GM21576 (cell line): Measurements from ENCODE around the gene CAMK2B.

Experiments used
- ATAC-seq: cut with Tn5 transposase; IDR thresholded peaks from one replicate; pipeline ENCODE4 v1.9.1; 2021; ENCODE audit warnings: mild to moderate bottlenecking, moderate library complexity; ENCODE audit not compliant: unreplicated experiment

CAMK2B gene

GRCh38 chr7:44325201-44325671 lies at the start of gene CAMK2B:
Gene CAMK2B, minus strand, starts transcription at chr7:44325594. Its CDS starts 173 bp downstream, at chr7:44325421.
- no peak for ATAC-seq

- ATAC-seq: no peak
These were observed 48.8 kb upstream of the CAMK2B start for GRCh38 chr7:44374007-44374763.

- ATAC-seq: no peak
These were observed 48.0 kb upstream of the CAMK2B start for GRCh38 chr7:44373418-44373740.

- no peak for ATAC-seq
These were observed 47.4 kb upstream of the CAMK2B start for GRCh38 chr7:44372560-44373417.

GRCh38 chr7:44368885-44369284 lies 43.5 kb upstream of the CAMK2B start:
- ATAC-seq: no peak

DNA sequence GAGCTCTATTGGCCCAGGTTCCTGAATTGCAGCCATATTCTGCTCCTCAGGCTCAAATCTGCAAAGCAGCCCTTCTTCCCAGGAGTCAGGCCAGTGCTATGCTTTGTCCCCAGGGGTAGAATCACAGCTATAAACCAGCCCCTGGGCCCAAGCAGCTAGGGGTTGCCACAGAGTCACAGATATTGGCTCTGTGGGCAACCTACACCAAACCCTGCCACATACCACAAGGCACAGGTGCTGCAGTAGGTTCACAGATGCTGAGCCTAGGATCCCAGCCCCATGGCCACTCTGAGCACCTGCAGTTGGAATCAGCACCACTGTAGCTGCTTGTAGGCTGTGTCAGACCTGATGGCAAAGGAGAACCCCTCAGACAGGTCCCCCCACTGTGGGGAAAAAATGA lies 43.1 kb upstream of the CAMK2B start:
- ATAC-seq: no peak

- ATAC-seq: no peak
These were observed 42.2 kb upstream of the CAMK2B start for GRCh38 chr7:44367475-44368043.

- ATAC-seq: no peak
These were observed 41.6 kb upstream of the CAMK2B start for GRCh38 chr7:44366986-44367385.

- ATAC-seq: no peak
These were observed 28.3 kb upstream of the CAMK2B start for GRCh38 chr7:44353668-44354067.

DNA sequence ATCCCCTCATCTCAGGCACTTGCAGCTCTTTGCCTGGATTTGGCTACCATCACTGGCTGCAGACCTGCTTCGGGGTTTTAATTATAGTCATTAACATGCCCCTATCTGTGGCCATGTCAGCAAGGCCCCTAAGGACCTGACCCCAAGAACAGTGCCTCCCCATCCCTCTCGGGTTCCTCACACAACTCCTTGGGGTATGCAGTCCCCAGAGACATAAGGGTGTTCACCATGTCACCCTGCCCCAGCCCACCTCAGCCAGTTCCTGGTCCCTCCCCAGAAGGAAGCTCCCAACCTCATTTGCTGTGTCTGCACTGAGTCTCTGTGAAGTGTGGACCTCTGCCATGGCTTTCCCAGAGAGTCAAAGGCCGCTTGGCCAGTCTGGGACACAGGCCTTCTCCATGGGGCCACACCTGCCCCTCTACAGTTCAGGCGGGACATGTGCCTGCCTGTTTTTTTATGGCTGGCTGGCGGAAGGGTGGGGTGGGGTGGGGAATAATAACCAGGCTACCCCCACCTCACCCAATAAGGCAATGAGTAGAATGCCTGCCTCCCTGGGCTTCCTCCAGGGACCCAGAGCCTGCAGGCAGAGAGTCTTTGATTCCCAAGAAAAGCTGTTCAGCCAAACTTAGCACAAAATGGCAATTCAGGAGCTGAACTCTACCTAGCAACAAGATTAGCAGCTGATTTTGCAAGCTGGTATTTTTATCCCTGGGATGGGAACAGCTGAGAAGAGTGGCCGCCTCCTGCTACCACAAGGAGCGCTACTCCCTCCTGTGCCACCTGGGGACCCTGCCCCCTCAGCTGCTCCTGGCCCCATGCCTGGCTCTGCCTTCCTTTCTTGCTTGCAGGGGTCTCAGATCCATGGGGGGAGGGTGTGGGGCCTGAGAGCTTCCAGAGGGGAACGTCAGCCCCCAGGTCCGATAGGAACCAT lies 23.7 kb upstream of the CAMK2B start:
- no peak for ATAC-seq

GRCh38 chr7:44348300-44348699 lies 22.9 kb upstream of the CAMK2B start:
- no peak for ATAC-seq

DNA sequence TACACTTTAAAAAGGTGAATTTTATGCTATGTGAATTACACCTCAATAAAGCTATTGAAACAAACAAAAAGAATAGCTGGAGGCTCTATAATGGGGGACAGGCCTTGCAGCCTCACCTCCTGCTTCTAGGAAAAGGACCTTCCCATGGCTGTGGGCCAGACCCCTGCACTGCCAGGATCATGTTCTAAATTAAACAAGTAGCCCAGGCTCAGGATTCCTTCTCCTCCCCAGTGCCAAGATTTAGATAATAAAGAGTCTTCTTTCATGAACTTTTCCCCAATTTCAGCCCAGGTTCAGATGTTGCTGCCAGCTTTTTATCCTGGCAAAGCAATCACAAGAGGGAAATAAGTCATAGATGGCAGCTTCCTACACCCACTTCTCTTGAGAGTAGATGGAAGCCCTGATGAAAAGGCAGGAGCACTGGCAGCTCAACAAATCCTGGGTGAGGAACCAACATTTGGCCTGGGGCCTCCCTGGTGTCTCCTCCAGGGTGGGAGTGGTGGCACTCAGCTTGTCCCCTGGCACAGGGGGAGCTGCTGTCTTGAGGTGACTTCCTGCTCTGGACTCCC lies 22.2 kb upstream of the CAMK2B start:
- ATAC-seq: no peak

- ATAC-seq: no peak
These were observed 20.7 kb upstream of the CAMK2B start for GRCh38 chr7:44346063-44346462.

DNA sequence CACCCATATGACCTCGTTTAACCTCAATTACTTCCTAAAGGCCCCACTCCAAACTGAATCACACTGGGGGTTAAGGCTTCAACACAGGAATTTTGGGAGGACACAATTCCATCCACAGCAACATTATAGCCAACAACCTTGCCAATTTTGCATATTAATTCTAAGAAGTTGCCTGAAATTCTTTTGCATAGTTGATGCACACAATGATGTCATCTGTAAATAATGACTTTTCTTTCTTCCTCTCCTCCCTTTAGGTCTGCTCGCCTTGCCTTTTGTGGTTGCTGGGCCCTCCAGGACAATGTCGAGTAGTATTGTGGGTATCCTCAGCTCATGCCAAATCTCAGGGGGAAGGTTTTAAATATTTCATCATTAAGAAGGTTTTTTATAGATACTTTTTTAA lies 16.0 kb upstream of the CAMK2B start:
- no peak for ATAC-seq

GRCh38 chr7:44338600-44338999 lies 13.2 kb upstream of the CAMK2B start:
- ATAC-seq: peak; percentile 53

DNA sequence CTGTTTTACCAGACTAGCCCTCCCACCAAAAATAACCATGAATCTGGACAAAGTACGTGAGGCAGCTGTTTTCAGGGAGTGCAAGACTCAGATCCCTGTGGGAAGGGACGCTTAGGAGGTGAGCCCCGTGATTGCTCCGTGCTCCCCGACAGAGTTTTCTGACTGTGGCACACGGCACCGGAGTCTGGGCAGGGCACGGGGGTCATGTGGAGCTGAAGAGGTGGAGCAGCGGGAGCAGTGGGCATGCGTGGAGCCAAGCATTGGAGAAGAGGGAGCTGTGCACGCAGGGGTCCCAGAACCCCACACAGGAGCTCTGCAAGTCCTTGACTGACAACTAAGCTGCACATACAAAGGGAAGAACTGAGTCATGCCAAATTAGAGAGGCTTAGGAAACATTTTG lies 11.1 kb upstream of the CAMK2B start:
- ATAC-seq: no peak

DNA sequence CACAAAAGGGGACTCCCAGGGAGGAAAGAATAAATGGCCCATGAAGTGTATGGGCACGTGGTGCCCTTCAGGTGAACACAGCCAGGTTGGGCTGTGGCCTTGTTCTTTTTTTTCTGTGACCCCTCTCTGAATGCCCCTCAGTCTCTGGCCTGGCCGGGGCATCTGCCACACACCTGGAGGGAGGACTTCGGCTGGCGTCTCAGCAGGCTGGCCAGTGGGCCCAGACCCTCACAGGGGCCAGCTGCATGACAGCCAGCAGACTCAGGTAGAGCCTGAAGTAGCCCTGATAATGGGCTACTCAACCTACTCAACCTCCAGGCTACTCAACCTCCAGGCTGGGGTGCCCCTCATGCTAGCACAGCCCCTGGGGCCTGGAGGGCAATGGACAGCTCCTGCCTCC lies 9.8 kb upstream of the CAMK2B start:
- no peak for ATAC-seq

DNA sequence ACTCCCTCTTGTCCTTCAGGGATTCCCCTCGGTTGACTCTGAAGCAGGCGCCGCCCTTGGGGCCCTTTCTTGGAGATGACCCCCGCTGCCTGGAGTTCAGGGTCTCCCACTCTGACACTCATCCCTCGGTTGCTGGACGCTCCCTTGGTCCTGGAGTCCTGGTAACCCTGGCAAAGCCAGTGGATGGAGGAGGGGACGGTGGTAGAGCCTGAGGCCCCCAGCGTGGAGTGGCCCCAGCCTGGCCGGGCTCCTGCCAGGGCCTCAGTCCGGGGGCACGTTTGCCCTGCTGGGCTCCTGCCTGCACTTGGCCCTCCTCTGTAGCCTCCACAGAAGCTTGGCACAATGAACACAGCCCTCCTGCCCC lies 9.3 kb upstream of the CAMK2B start:
- ATAC-seq: no peak

GRCh38 chr7:44333911-44334733 lies 8.7 kb upstream of the CAMK2B start:
- ATAC-seq: no peak

- no peak for ATAC-seq
These were observed 6.3 kb upstream of the CAMK2B start for GRCh38 chr7:44331682-44332081.
